Myocyte (in vitro differentiated cells): ENCODE data around the gene ZIC2. TPM values are rescaled to one million over a fixed set of nuclear protein-coding genes. Genes with fewer than 3 reads are reported as not detected.

Experiments used
- DNase-seq: peaks from one replicate; pipeline ENCODE4 v3.0.0-alpha.2; 2012; ENCODE audit warnings: low read depth
- total RNA-seq: library from RNA; depleted of rRNA; stranded (reverse); fragments of >200 nt; gene quantifications from 2 replicates; pipeline ENCODE4 v1.2.3, GENCODE V29; 2014

The ZIC2 gene
- total RNA-seq, 1 donor from 2014 or later, result not detected

- no peak for DNase-seq
These were observed 7.8 kb upstream of the ZIC2 start for GRCh38 chr13:99973808-99974185.

GRCh38 chr13:99974296-99974938, 7.2 kb upstream of the ZIC2 start:
- DNase-seq, result no peak

GRCh38 chr13:99974939-99975561, 6.5 kb upstream of the ZIC2 start:
- no peak for DNase-seq

GRCh38 chr13:99975626-99976025, 6.0 kb upstream of the ZIC2 start:
- DNase-seq, result no peak

GRCh38 chr13:99976575-99976974, 5.0 kb upstream of the ZIC2 start:
- no peak for DNase-seq

- DNase-seq, result no peak
These were observed 4.2 kb upstream of the ZIC2 start for GRCh38 chr13:99977334-99977911.

- no peak for DNase-seq
These were observed 3.4 kb upstream of the ZIC2 start for GRCh38 chr13:99977912-99978798.

- DNase-seq, result no peak
These were observed 2.7 kb upstream of the ZIC2 start for GRCh38 chr13:99978799-99979452.

- peak; percentile 42 for DNase-seq
These were observed 2.0 kb upstream of the ZIC2 start for GRCh38 chr13:99979453-99980200.

GRCh38 chr13:99980201-99980823, 1.3 kb upstream of the ZIC2 start:
- DNase-seq, result peak; percentile 76

- DNase-seq, result peak; percentile 20
These were observed 505 bp upstream of the ZIC2 start for GRCh38 chr13:99980824-99981734.

GRCh38 chr13:99982036-99982730, 599 bp downstream of the ZIC2 start:
- no peak for DNase-seq

- no peak for DNase-seq
These were observed 1.3 kb downstream of the ZIC2 start for GRCh38 chr13:99982731-99983498.

- no peak for DNase-seq
These were observed 2.2 kb downstream of the ZIC2 start for GRCh38 chr13:99983499-99984401.

- DNase-seq, result no peak
These were observed 3.1 kb downstream of the ZIC2 start for GRCh38 chr13:99984461-99985240.
